GM12878 (cell line): ENCODE results near the gene SMPD1. TPM values are rescaled to one million over a fixed set of nuclear protein-coding genes. Genes with fewer than 3 reads are reported as not detected.

Experiments used
- ATF7 ChIP-seq: fragments of 450-650 bp; IDR thresholded peaks from 2 replicates; pipeline ENCODE4 v1.6.1; 2016; ENCODE audit warnings: low read depth, mild to moderate bottlenecking
- BACH1 ChIP-seq: fragments of 450-650 bp; IDR thresholded peaks from 2 replicates; pipeline ENCODE4 v1.6.1; 2017; ENCODE audit warnings: mild to moderate bottlenecking, borderline replicate concordance
- BMI1 ChIP-seq: fragments of 450-650 bp; IDR thresholded peaks from 2 replicates; pipeline ENCODE4 v1.6.1; 2016; ENCODE audit warnings: mild to moderate bottlenecking, moderate library complexity, borderline replicate concordance
- CEBPZ ChIP-seq: fragments of 150-350 bp; IDR thresholded peaks from 2 replicates; pipeline ENCODE4 v1.6.1; 2016; ENCODE audit warnings: low read depth, low read length
- E2F4 ChIP-seq: IDR thresholded peaks from 2 replicates; pipeline ENCODE4 v1.6.1; 2012; ENCODE audit warnings: low read depth, low read length, improper control_type of control experiment
- E2F8 ChIP-seq: fragments of 450-650 bp; IDR thresholded peaks from 2 replicates; pipeline ENCODE4 v1.6.1; 2018; ENCODE audit warnings: mild to moderate bottlenecking, low read depth, moderate library complexity; ENCODE audit not compliant: partially characterized antibody
- GABPA ChIP-seq: IDR thresholded peaks from 2 replicates; pipeline ENCODE4 v1.6.1; 2014; ENCODE audit warnings: antibody characterized with exemption, low read depth, mild to moderate bottlenecking, inconsistent platforms
- HDAC2 ChIP-seq: fragments of 200-600 bp; sonication (generic); IDR thresholded peaks from 2 replicates; pipeline ENCODE4 v1.6.1; 2017
- MTA2 ChIP-seq: fragments of 450-650 bp; IDR thresholded peaks from 2 replicates; pipeline ENCODE4 v1.6.1; 2016; ENCODE audit warnings: low read depth, mild to moderate bottlenecking, moderate library complexity
- POLR2A ChIP-seq: IDR thresholded peaks from 2 replicates; pipeline ENCODE4 v1.6.1; 2011; ENCODE audit warnings: low read depth, mild to moderate bottlenecking, low read length
- SKIL ChIP-seq: fragments of 450-650 bp; IDR thresholded peaks from 2 replicates; pipeline ENCODE4 v1.6.1; 2017; ENCODE audit warnings: mild to moderate bottlenecking, low read depth, inconsistent platforms; ENCODE audit not compliant: poor library complexity, severe bottlenecking
- SREBF2 ChIP-seq: IDR thresholded peaks from 2 replicates; pipeline ENCODE4 v1.6.1; 2012; ENCODE audit warnings: mild to moderate bottlenecking, low read length
- YBX1 ChIP-seq: fragments of 450-650 bp; IDR thresholded peaks from 2 replicates; pipeline ENCODE4 v1.6.1; 2016; ENCODE audit warnings: antibody characterized with exemption
- ZNF217 ChIP-seq: fragments of 450-650 bp; IDR thresholded peaks from 2 replicates; pipeline ENCODE4 v1.6.1; 2017; ENCODE audit warnings: antibody characterized with exemption, mild to moderate bottlenecking
- polyA plus RNA-seq, 11 experiments: library from polyadenylated mRNA; depleted of rRNA in 4 of 11; unstranded in 6 of 11; stranded (reverse) in 5 of 11; fragments of >200 nt; fragmentation: Nextera tagmentation in 4 of 11; fragmentation: Illumina TruSeq in 1 of 11; extraction: Ambion mirVana in 4 of 11; extraction: Trizol in 1 of 11; gene quantifications; 1 replicate in 1 of 11; 2 replicates in 10 of 11; pipeline versions ENCODE4 v1.2.1 to v1.2.3, GENCODE V29; 2011 to 2016; ENCODE audit warnings: inconsistent platforms in 2 of 11, missing spikeins in 2 of 11, low read depth in 1 of 11
- total RNA-seq, 4 experiments: library from RNA; depleted of rRNA in 3 of 4; stranded (reverse); fragments of >200 nt in 3 of 4; fragmentation: Illumina TruSeq in 1 of 4; extraction: Trizol in 1 of 4; gene quantifications; 2 replicates each; pipeline versions ENCODE4 v1.2.1 to v1.2.3, GENCODE V29; 2013 to 2021
- TF ChIP-seq, protein P1 (sequence below): IDR thresholded peaks from 2 replicates; pipeline ENCODE4 v1.6.1; 2012; ENCODE audit warnings: low read depth, low read length, improper control_type of control experiment

SMPD1 gene
- total and polyA plus RNA-seq, 10 of the 15 experiments (the other 5 are each of a cell fraction or from before 2014, with no cell fraction given) = 1.4 to 13.7 (median 6.2) TPM

DNA sequence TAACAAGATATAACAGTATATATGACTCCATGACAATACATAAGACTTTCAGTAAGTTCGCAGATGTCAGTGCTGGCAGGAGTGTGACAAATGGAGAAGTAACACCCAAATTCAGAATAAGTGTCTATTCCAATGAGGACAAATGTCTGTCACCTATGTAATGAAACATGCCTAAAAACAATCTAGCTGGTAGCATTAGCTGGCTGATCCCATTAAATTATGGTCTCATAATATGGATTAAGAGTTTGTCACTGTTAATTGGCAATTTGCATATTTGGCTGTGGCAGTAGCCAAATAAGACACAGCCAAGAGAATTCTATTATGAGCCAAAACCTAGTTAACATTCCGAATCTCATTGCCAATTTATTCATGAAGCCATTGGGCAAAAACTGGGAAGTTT, 39.8 kb upstream of the SMPD1 start (continued):
- no peak for TF ChIP-seq CEBPZ
- TF ChIP-seq ATF7 = no peak
- no peak for TF ChIP-seq BACH1
- TF ChIP-seq HDAC2 = no peak
- no peak for TF ChIP-seq E2F8
- no peak for TF ChIP-seq MTA2
- TF ChIP-seq, protein P1, sequence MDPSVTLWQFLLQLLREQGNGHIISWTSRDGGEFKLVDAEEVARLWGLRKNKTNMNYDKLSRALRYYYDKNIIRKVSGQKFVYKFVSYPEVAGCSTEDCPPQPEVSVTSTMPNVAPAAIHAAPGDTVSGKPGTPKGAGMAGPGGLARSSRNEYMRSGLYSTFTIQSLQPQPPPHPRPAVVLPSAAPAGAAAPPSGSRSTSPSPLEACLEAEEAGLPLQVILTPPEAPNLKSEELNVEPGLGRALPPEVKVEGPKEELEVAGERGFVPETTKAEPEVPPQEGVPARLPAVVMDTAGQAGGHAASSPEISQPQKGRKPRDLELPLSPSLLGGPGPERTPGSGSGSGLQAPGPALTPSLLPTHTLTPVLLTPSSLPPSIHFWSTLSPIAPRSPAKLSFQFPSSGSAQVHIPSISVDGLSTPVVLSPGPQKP = no peak
- TF ChIP-seq YBX1 = no peak
- no peak for TF ChIP-seq ZNF217
- TF ChIP-seq GABPA = no peak
- no peak for TF ChIP-seq SKIL
- no peak for TF ChIP-seq POLR2A
- TF ChIP-seq BMI1 = no peak
- TF ChIP-seq E2F4 = no peak
- no peak for TF ChIP-seq SREBF2
